ENCODE measurements around the gene ENTPD3. TPM values are rescaled to one million over a fixed set of nuclear protein-coding genes. Genes with fewer than 3 reads are reported as not detected.
A peak's percentile ranks its signal among the peaks of the same experiment; 100 is the strongest.

Gene ENTPD3
- total RNA-seq, 3 donors from 2014 or later (not counting 1 experiment from before 2014, with no cell fraction given) = not detected

DNA sequence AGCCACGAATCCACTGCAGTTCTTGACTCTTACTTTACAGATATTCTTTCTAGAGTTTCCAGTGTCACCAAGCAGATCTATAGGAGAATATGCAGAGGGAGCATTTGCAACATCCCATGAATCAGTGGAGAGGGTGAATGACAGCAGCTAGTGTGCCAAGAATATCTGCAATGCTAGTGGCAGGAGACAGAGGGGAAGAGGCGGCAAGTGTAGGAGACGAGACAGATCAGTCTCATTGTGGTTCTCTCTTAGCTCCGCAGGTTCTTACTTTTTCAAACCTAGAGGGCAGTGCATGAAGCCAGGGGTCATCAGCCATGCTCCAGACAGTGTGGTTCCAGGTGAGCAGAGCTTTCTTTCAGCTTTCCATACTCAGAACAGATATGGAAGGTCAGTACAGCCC, 90.7 kb downstream of the ENTPD3 start:
- ATAC-seq = no peak
- Histone ChIP-seq H3K36me3 (ENCODE audit: control insufficient read depth, insufficient read depth, low read length) (peaks cover 26% of the 10 kb centered on the region), H3K27ac (ENCODE audit: low read length) (no peak overlapping the region), H3K27me3 (ENCODE audit: control insufficient read depth, insufficient read depth, low read length) (no peaks in the 10 kb centered on the region), H3K4me3 (ENCODE audit: low read length) (peak overlapping the region; percentile 76), H3K4me1 (ENCODE audit: control insufficient read depth, insufficient read depth, low read length) (peaks cover 12% of the 10 kb centered on the region), H3K9me3 (ENCODE audit: control insufficient read depth, insufficient read depth, low read length) (no peaks in the 10 kb centered on the region)
- Mint-ChIP-seq H3K4me1 (peaks cover 28 to 36% of the 10 kb centered on the region in 2 donors), H3K36me3 (no peaks in the 10 kb centered on the region), H3K27ac (peak overlapping the region; percentile 95 to 97), H3K4me3 (peak overlapping the region; percentile 97), H3K27me3 (ENCODE audit: low read depth in 2 of 2) (no peaks in the 10 kb centered on the region), H3K9me3 (no peaks in the 10 kb centered on the region)
- WGBS (ENCODE audit: insufficient coverage) = 83% methylated on average over 3 of the region's 4 CpGs
- intact Hi-C loops (cut with micrococcal nuclease) = loop anchor here (1.0 kb wide), 2 partner anchors 24 to 47 kb away; partner anchors contain the start of gene ZNF621
- TF ChIP-seq, protein P1, sequence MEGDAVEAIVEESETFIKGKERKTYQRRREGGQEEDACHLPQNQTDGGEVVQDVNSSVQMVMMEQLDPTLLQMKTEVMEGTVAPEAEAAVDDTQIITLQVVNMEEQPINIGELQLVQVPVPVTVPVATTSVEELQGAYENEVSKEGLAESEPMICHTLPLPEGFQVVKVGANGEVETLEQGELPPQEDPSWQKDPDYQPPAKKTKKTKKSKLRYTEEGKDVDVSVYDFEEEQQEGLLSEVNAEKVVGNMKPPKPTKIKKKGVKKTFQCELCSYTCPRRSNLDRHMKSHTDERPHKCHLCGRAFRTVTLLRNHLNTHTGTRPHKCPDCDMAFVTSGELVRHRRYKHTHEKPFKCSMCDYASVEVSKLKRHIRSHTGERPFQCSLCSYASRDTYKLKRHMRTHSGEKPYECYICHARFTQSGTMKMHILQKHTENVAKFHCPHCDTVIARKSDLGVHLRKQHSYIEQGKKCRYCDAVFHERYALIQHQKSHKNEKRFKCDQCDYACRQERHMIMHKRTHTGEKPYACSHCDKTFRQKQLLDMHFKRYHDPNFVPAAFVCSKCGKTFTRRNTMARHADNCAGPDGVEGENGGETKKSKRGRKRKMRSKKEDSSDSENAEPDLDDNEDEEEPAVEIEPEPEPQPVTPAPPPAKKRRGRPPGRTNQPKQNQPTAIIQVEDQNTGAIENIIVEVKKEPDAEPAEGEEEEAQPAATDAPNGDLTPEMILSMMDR (IDR thresholded peaks at IDR 0.05) = no peak
- no peak for DNase-seq

Other genes with a start within 250 kb of the ENTPD3 start
- 10 to 100 TPM; 52.9 to 67.3 (median 55.1) TPM for gene EIF1B, start 77.5 kb upstream of the ENTPD3 start, total RNA-seq
- 1,000 to 10,000 TPM; 1,298 to 1,589 (median 1,441) TPM for gene RPL14, start 70.2 kb downstream of the ENTPD3 start, total RNA-seq
- 10 to 100 TPM in 2 of 3 donors, 1 to 10 TPM in 1; 9.5 to 14.3 (median 10.9) TPM for gene ZNF619, start 89.9 kb downstream of the ENTPD3 start, total RNA-seq
- gene ZNF620, start 118.9 kb downstream of the ENTPD3 start, total RNA-seq = 1 to 10 TPM; 3.3 to 7.4 (median 6.0) TPM
- gene ZNF621, start 137.8 kb downstream of the ENTPD3 start, total RNA-seq = 10 to 100 TPM; 27.7 to 33.5 (median 31.0) TPM